Neural progenitor cell (in vitro differentiated cells): Measurements from ENCODE around the gene LILRA5.

Experiments used
- CTCF ChIP-seq: fragments of 200-600 bp; sonication (generic); IDR thresholded peaks from 2 replicates; pipeline ENCODE4 v1.5.1; 2017; ENCODE audit warnings: antibody characterized with exemption, mild to moderate bottlenecking
- EZH2 ChIP-seq: fragments of 200-600 bp; sonication (generic); IDR thresholded peaks from 2 replicates; pipeline ENCODE4 v1.6.1; 2017; ENCODE audit warnings: antibody characterized with exemption, mild to moderate bottlenecking, moderate library complexity

DNA sequence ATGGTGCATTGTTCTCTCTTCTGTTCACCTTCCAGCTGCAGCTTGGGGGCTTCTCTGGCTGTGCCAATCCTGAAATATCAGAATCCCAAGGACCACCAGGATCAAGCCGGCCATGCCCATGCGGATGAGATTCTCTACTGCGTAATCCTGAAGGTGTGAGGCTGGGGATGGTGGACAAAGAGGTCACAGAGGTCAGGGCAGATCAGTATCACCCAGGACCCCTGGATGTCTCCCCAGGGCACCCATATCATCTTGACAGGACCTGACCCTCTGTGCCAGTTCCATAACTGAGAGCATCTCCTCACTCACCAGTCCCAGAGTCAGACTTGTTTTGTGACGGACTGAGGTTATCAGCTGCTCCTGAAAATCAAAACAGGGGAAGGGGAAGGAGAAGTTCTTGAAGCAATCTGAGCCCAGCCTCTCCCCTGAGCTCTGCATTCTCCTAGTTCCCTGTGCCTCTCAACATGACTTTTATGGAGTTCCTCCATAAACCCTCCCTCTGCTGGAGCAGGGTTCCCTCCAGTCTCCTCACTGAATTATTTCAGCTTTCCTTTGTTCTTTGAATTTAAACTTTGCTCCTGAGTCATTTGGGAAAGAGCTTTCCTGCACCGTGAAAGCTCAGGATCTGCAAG, 5.5 kb downstream of the LILRA5 start:
- TF ChIP-seq CTCF: no peak
- TF ChIP-seq EZH2: no peak
